ENCODE results near the gene IFNA10. TPM values are rescaled to one million over a fixed set of nuclear protein-coding genes. Genes with fewer than 3 reads are reported as not detected.
"Not testable (repeated sequence)": the region's sequence is repeated elsewhere in the genome, so short reads cannot be mapped to it uniquely, and the experiment has no call there.

IFNA10 gene
- total and polyA plus RNA-seq, 4 donors = not detected

- peak; percentile 34 for TF ChIP-seq CTCF (IDR thresholded peaks at IDR 0.05; ENCODE audit: control extremely low read depth, extremely low read depth)
- ATAC-seq (ENCODE audit: insufficient read depth, low FRiP score); H3K9me3 ChIP-seq (ENCODE audit: control insufficient read depth in 4 of 4, insufficient read depth in 3 of 4, low read length in 3 of 4); H3K4me1 ChIP-seq (ENCODE audit: control insufficient read depth in 5 of 5, insufficient read depth in 5 of 5, low read length in 5 of 5); H3K9ac ChIP-seq (ENCODE audit: insufficient read depth in 1 of 2, low read length in 2 of 2); H3K36me3 ChIP-seq (ENCODE audit: control insufficient read depth in 4 of 4, insufficient read depth in 4 of 4, low read length in 4 of 4); H3K27ac ChIP-seq (ENCODE audit: low read depth in 1 of 2, low read length in 1 of 2); H3K4me3 ChIP-seq; H3K27me3 ChIP-seq (ENCODE audit: control insufficient read depth in 3 of 3, insufficient read depth in 3 of 3, low read length in 2 of 3): not testable (repeated sequence)
- DNase-seq = peak; percentile 17 to 55 (median 50)
- 26 to 31% methylated on average over 8 of the region's 8 CpGs for WGBS, 2 donors
Observed at GRCh38 chr9:21235468-21236359, 28.8 kb upstream of the IFNA10 start.

- no peak overlapping the region for H3K4me3 ChIP-seq
- H3K27me3 ChIP-seq (ENCODE audit: control insufficient read depth in 3 of 3, insufficient read depth in 3 of 3, low read length in 2 of 3) = no peaks in the 10 kb centered on the region
- 85 to 86% methylated on average over 4 of the region's 4 CpGs for WGBS, 2 donors
- no peak overlapping the region for H3K9ac ChIP-seq (ENCODE audit: insufficient read depth in 1 of 2, low read length in 2 of 2)
- TF ChIP-seq CTCF (IDR thresholded peaks at IDR 0.05; ENCODE audit: control extremely low read depth, extremely low read depth) = no peak
- no peaks in the 10 kb centered on the region for H3K9me3 ChIP-seq (ENCODE audit: control insufficient read depth in 4 of 4, insufficient read depth in 3 of 4, low read length in 3 of 4)
- no peaks in the 10 kb centered on the region for H3K36me3 ChIP-seq (ENCODE audit: control insufficient read depth in 4 of 4, insufficient read depth in 4 of 4, low read length in 4 of 4)
- no peak overlapping the region for H3K27ac ChIP-seq (ENCODE audit: low read depth in 1 of 2, low read length in 1 of 2)
- H3K4me1 ChIP-seq (ENCODE audit: control insufficient read depth in 5 of 5, insufficient read depth in 5 of 5, low read length in 5 of 5) = no peaks in the 10 kb centered on the region
- no peak for ATAC-seq (ENCODE audit: insufficient read depth, low FRiP score)
- DNase-seq = no peak
Observed at GRCh38 chr9:21234153-21234687, 27.3 kb upstream of the IFNA10 start.

GRCh38 chr9:21233258-21233657 is 26.3 kb upstream of the IFNA10 start:
- DNase-seq = no peak
- no peak overlapping the region for H3K4me3 ChIP-seq
- 95% methylated on average over 2 of the region's 2 CpGs for WGBS, 2 donors
- H3K4me1 ChIP-seq (ENCODE audit: control insufficient read depth in 5 of 5, insufficient read depth in 5 of 5, low read length in 5 of 5) = no peaks in the 10 kb centered on the region
- no peaks in the 10 kb centered on the region for H3K9me3 ChIP-seq (ENCODE audit: control insufficient read depth in 4 of 4, insufficient read depth in 3 of 4, low read length in 3 of 4)
- no peak for ATAC-seq (ENCODE audit: insufficient read depth, low FRiP score)
- no peak overlapping the region for H3K27ac ChIP-seq (ENCODE audit: low read depth in 1 of 2, low read length in 1 of 2)
- TF ChIP-seq CTCF (IDR thresholded peaks at IDR 0.05; ENCODE audit: control extremely low read depth, extremely low read depth) = no peak
- no peak overlapping the region for H3K9ac ChIP-seq (ENCODE audit: insufficient read depth in 1 of 2, low read length in 2 of 2)
- H3K36me3 ChIP-seq (ENCODE audit: control insufficient read depth in 4 of 4, insufficient read depth in 4 of 4, low read length in 4 of 4) = no peaks in the 10 kb centered on the region
- no peaks in the 10 kb centered on the region for H3K27me3 ChIP-seq (ENCODE audit: control insufficient read depth in 3 of 3, insufficient read depth in 3 of 3, low read length in 2 of 3)

All from lung (tissue), 12 donors.